HG02885 (cell line): Measurements from ENCODE around the gene DPEP2.
"Not testable (repeated sequence)": the region's sequence is repeated elsewhere in the genome, so short reads cannot be mapped to it uniquely, and the experiment has no call there.

Source experiments
- ATAC-seq: cut with Tn5 transposase; IDR thresholded peaks from one replicate; pipeline ENCODE4 v1.9.1; 2021; ENCODE audit warnings: mild to moderate bottlenecking; ENCODE audit not compliant: unreplicated experiment, poor library complexity

The DPEP2 gene

GRCh38 chr16:67940446-67941089 lies 58.7 kb downstream of the DPEP2 start:
- no peak for ATAC-seq

GRCh38 chr16:67939507-67940445 lies 59.5 kb downstream of the DPEP2 start:
- ATAC-seq = no peak

- not testable (repeated sequence) for ATAC-seq
Measured at GRCh38 chr16:67937713-67938112, 61.6 kb downstream of the DPEP2 start.
